A673 (cell line): Measurements from ENCODE around the gene MAN1C1. TPM values are rescaled to one million over a fixed set of nuclear protein-coding genes. Genes with fewer than 3 reads are reported as not detected.

Experiments
- BruUV-seq: library from RNA; stranded (reverse); fragments of 400-500 nt; replicated peaks from 2 replicates; lab custom pipeline; 2021; lab: Mats Ljungman, UMichigan
- CTCF ChIA-PET: fragments of 300-600 bp; sonication (Branson Sonifier 250); formaldehyde crosslinking; loops from one replicate; lab custom pipeline; 2022; ENCODE audit warnings: antibody characterized with exemption; lab: Charles Lee
- POLR2A ChIA-PET: fragments of 300-600 bp; sonication (Branson Sonifier 250); formaldehyde crosslinking; loops from one replicate; lab custom pipeline; 2022; ENCODE audit warnings: antibody characterized with exemption; ENCODE audit not compliant: low non-redundant PET; lab: Charles Lee
- DNase-seq: peaks from one replicate; pipeline ENCODE4 v3.0.0-alpha.2; 2015; ENCODE audit warnings: low spot score
- H3K27ac ChIP-seq: fragments of 200-600 bp; sonication (generic); 2 replicates; pipeline ENCODE4 v1.5.1; 2016; ENCODE audit warnings: mixed run types, low read depth, mild to moderate bottlenecking, mixed read lengths, antibody characterized with exemption, low read length; ENCODE audit not compliant: poor library complexity, severe bottlenecking
- H3K27me3 ChIP-seq: fragments of 200-600 bp; sonication (generic); replicated peaks from 2 replicates; pipeline ENCODE4 v1.6.1; 2017; ENCODE audit warnings: mixed run types, low read depth, mild to moderate bottlenecking, mixed read lengths, antibody characterized with exemption, low read length; ENCODE audit not compliant: insufficient read depth, poor library complexity
- H3K36me3 ChIP-seq: fragments of 200-600 bp; sonication (generic); 2 replicates; pipeline ENCODE4 v1.6.1; 2016; ENCODE audit warnings: mixed run types, mild to moderate bottlenecking, mixed read lengths, antibody characterized with exemption, low read length; ENCODE audit not compliant: insufficient read depth, poor library complexity, severe bottlenecking
- H3K4me1 ChIP-seq: fragments of 200-600 bp; sonication (generic); 2 replicates; pipeline ENCODE4 v1.6.1; 2017; ENCODE audit warnings: mixed run types, mild to moderate bottlenecking, mixed read lengths, antibody characterized with exemption, low read length; ENCODE audit not compliant: insufficient read depth, poor library complexity, severe bottlenecking
- H3K4me3 ChIP-seq: fragments of 200-600 bp; sonication (generic); 2 replicates; pipeline ENCODE4 v1.5.1; 2016; ENCODE audit warnings: low read depth, mixed run types, mild to moderate bottlenecking, mixed read lengths, low read length; ENCODE audit not compliant: poor library complexity, severe bottlenecking
- H3K9me3 ChIP-seq: fragments of 200-600 bp; sonication (generic); 2 replicates; pipeline ENCODE4 v1.6.1; 2016; ENCODE audit warnings: mixed run types, low read depth, mild to moderate bottlenecking, mixed read lengths, antibody characterized with exemption, low read length; ENCODE audit not compliant: poor library complexity, severe bottlenecking
- EZH2 ChIP-seq: fragments of 200-600 bp; sonication (generic); IDR thresholded peaks from 2 replicates; pipeline ENCODE4 v1.6.1; 2017; ENCODE audit warnings: borderline replicate concordance, low read depth, mild to moderate bottlenecking, mixed read lengths, antibody characterized with exemption, low read length; ENCODE audit not compliant: poor library complexity, severe bottlenecking
- intact Hi-C: fragments of 100-400 bp; cut with micrococcal nuclease; formaldehyde crosslinking; loops from one replicate; pipeline ENCODE4 v1.10.0; 2022; ENCODE audit not compliant: unreplicated experiment
- total RNA-seq: library from RNA; stranded (reverse); gene quantifications from 2 replicates; pipeline ENCODE4 v1.2.3, GENCODE V29; 2021
- TF ChIP-seq, protein P1 (sequence below): fragments of 300-800, 200-600 bp; sonication (generic); conservative IDR thresholded peaks from 2 replicates; pipeline ENCODE4 v1.5.1; 2017; ENCODE audit warnings: low read depth, mild to moderate bottlenecking, antibody characterized with exemption, low read length, moderate library complexity, mixed read lengths

The MAN1C1 gene
- total RNA-seq, 1 experiment from 2014 or later: 0.21 TPM

DNA sequence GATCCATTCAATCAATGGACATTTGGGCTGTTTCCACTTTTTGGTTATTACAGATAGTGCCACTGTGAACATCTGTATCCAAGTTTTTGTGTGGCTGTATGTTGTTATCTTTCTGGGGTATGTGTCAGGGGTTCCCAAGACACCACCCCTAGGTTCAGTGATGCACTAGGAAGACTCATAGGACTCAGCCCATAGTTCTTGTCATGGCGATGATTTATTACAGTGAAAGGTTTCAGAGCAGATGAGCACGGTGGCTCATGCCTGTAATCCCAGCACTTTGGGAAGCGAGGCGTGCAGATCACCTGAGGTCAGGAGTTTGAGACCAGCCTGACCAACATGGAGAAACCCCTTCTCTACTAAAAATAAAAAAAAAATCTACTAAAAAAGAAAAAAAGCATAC, 64.1 kb downstream of the MAN1C1 start:
- no peak overlapping the region for H3K4me3 ChIP-seq
- peaks cover 6% of the 10 kb centered on the region for H3K27me3 ChIP-seq
- intact Hi-C loops: no loop called here
- CTCF ChIA-PET: no interaction called here
- no TSS peak for BruUV-seq
- TF ChIP-seq EZH2: no peak
- TF ChIP-seq, protein P1, sequence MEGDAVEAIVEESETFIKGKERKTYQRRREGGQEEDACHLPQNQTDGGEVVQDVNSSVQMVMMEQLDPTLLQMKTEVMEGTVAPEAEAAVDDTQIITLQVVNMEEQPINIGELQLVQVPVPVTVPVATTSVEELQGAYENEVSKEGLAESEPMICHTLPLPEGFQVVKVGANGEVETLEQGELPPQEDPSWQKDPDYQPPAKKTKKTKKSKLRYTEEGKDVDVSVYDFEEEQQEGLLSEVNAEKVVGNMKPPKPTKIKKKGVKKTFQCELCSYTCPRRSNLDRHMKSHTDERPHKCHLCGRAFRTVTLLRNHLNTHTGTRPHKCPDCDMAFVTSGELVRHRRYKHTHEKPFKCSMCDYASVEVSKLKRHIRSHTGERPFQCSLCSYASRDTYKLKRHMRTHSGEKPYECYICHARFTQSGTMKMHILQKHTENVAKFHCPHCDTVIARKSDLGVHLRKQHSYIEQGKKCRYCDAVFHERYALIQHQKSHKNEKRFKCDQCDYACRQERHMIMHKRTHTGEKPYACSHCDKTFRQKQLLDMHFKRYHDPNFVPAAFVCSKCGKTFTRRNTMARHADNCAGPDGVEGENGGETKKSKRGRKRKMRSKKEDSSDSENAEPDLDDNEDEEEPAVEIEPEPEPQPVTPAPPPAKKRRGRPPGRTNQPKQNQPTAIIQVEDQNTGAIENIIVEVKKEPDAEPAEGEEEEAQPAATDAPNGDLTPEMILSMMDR: no peak
- no peaks in the 10 kb centered on the region for H3K36me3 ChIP-seq
- H3K9me3 ChIP-seq: no peaks in the 10 kb centered on the region
- no peak for DNase-seq
- peaks cover 25% of the 10 kb centered on the region for H3K4me1 ChIP-seq
- H3K27ac ChIP-seq: no peak overlapping the region
- POLR2A ChIA-PET: no interaction called here

DNA sequence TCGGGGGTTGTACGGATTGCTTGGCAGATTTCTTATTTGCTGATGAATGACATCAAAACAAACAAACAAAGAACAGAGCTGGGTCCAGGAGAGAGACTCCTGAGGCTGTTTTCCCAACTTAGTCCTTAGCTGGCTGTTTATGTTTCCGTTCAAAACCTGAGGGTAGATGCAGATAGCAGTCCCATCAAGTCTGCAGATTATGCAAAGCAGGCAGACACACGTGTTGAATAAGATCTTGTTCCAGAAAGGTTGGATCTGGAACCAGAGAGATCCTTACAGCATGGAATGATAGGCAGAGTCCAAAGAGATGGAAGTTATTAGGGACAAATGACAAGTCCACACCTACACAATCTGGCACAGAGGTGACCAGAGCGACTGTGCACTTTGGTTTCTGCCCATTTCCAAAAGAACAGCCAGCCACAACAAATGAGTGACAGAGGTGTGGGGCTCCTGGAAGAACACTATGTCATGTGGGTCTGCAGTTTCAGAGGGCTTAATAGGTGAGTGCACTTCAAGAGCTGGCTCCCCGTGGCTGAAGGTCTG, 65.5 kb downstream of the MAN1C1 start:
- no peak overlapping the region for H3K4me3 ChIP-seq
- H3K36me3 ChIP-seq: no peaks in the 10 kb centered on the region
- POLR2A ChIA-PET: no interaction called here
- intact Hi-C loops: no loop called here
- peaks cover 6% of the 10 kb centered on the region for H3K27me3 ChIP-seq
- no peak for DNase-seq
- no peaks in the 10 kb centered on the region for H3K9me3 ChIP-seq
- BruUV-seq: no TSS peak
- TF ChIP-seq EZH2: no peak
- TF ChIP-seq, protein P1: no peak
- CTCF ChIA-PET: interaction anchor here (0.6 to 0.7 kb wide), 2 partner anchors 10 to 15 kb away, joined by 4 to 5 read pairs; no protein-coding TSS in a partner anchor
- H3K4me1 ChIP-seq: peaks cover 10% of the 10 kb centered on the region
- no peak overlapping the region for H3K27ac ChIP-seq

DNA sequence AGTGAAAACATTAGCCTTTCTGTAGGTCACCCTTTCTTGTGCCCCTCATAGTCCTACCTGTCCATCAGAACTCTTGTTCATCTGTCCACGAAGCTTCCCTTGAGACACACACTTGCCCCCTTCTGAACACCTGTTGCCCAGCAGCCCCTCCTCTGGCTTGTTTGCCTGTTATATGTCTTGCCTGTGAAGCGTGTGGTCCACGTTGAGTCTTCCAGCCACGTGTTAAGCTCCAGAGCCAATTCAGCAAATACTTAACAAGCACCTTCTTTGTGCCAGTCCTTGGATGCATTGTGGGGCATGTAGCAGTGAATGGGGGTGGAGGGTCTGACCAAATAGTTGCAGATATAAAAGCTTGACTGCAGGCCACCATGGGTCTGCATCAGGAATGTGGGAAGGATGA, 66.6 kb downstream of the MAN1C1 start:
- no peak for DNase-seq
- Histone ChIP-seq H3K36me3 (no peaks in the 10 kb centered on the region), H3K9me3 (no peaks in the 10 kb centered on the region), H3K27ac (no peak overlapping the region), H3K4me1 (peaks cover 8% of the 10 kb centered on the region), H3K4me3 (no peak overlapping the region), H3K27me3 (peaks cover 6% of the 10 kb centered on the region)
- BruUV-seq: no TSS peak
- no peak for TF ChIP-seq EZH2
- TF ChIP-seq, protein P1: no peak
- intact Hi-C loops: no loop called here
- ChIA-PET CTCF (interaction anchor here (0.6 kb wide), 1 partner anchor 377 kb away, joined by 3 read pairs; no protein-coding TSS in a partner anchor), POLR2A (no interaction called here)
